DMS79 treated with DMSO at 0.1 percent for 48 hours (cell line): ENCODE results near the gene IQCE.

Experiments
- DNase-seq: peaks from one replicate; lab custom pipeline; 2025; lab: John Stamatoyannopoulos, UW

The IQCE gene

GRCh38 chr7:2602406-2603043 is 43.7 kb downstream of the IQCE start:
- DNase-seq: peak; percentile 48

GRCh38 chr7:2603044-2603965 is 44.5 kb downstream of the IQCE start:
- DNase-seq: no peak

- peak; percentile 85 for DNase-seq
These were observed 45.9 kb downstream of the IQCE start for GRCh38 chr7:2604608-2605174.

GRCh38 chr7:2605608-2606538 is 47.1 kb downstream of the IQCE start:
- no peak for DNase-seq

GRCh38 chr7:2606539-2606936 is 47.8 kb downstream of the IQCE start:
- DNase-seq: no peak

- no peak for DNase-seq
These were observed 48.5 kb downstream of the IQCE start for GRCh38 chr7:2607122-2607922.

- DNase-seq: no peak
These were observed 49.4 kb downstream of the IQCE start for GRCh38 chr7:2607923-2608904.

GRCh38 chr7:2608921-2609411 is 50.2 kb downstream of the IQCE start:
- no peak for DNase-seq

- peak; percentile 26 for DNase-seq
These were observed 50.9 kb downstream of the IQCE start for GRCh38 chr7:2609646-2610045.

- DNase-seq: no peak
These were observed 51.7 kb downstream of the IQCE start for GRCh38 chr7:2610466-2610865.

GRCh38 chr7:2610898-2611297 is 52.1 kb downstream of the IQCE start:
- no peak for DNase-seq

GRCh38 chr7:2611401-2611800 is 52.6 kb downstream of the IQCE start:
- no peak for DNase-seq

GRCh38 chr7:2611922-2612321 is 53.1 kb downstream of the IQCE start:
- no peak for DNase-seq

- peak; percentile 9 for DNase-seq
These were observed 53.8 kb downstream of the IQCE start for GRCh38 chr7:2612445-2613097.

GRCh38 chr7:2613098-2613930 is 54.5 kb downstream of the IQCE start:
- peak; percentile 68 for DNase-seq

GRCh38 chr7:2613931-2614600 is 55.3 kb downstream of the IQCE start:
- peak; percentile 89 for DNase-seq

- peak; percentile 89 for DNase-seq
These were observed 56.0 kb downstream of the IQCE start for GRCh38 chr7:2614631-2615330.
